Measurements from ENCODE around the gene SDR42E2. TPM values are rescaled to one million over a fixed set of nuclear protein-coding genes. Genes with fewer than 3 reads are reported as not detected.

SDR42E2 gene
- polyA plus RNA-seq, 3 donors, result 0.16 to 0.23 TPM; not detected in 1

DNA sequence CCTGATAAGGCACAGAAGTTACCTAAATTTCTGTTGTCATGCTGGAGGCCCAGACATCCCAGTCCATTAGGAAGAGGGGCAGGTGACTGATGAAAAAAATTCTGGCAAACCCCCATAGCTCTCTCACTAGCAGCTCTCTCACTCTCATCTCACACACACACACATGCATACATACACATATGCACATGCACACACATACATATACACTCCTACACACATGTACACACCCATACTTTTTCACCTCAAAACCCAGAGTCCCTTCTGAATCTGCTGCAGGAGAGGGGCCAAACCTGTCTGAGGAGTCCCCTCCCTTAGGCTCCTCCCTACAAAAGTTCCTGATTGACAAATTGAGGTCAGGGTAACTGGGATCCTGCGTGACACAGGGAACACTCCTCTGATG lies 22.6 kb upstream of the SDR42E2 start:
- no peaks in the 10 kb centered on the region for H3K9me3 Mint-ChIP-seq
- H3K27me3 ChIP-seq (ENCODE audit: control insufficient read depth in 2 of 2, insufficient read depth in 2 of 2, low read length in 2 of 2), result no peaks in the 10 kb centered on the region
- H3K36me3 ChIP-seq (replicated peaks in 1 of 2; ENCODE audit: control insufficient read depth in 1 of 2, insufficient read depth in 2 of 2, low read length in 2 of 2), result no peaks in the 10 kb centered on the region
- H3K9ac ChIP-seq (ENCODE audit: insufficient read depth, low read length, poor library complexity, severe bottlenecking), result no peak overlapping the region
- H3K4me1 ChIP-seq (ENCODE audit: control insufficient read depth in 1 of 2, insufficient read depth in 2 of 2, low read length in 2 of 2), result no peaks in the 10 kb centered on the region
- no peak for DNase-seq
- peak overlapping the region in 1 of 7 donors; percentile 71 for H3K27ac Mint-ChIP-seq
- no peaks in the 10 kb centered on the region for H3K4me1 Mint-ChIP-seq
- no peaks in the 10 kb centered on the region for H3K79me2 ChIP-seq (ENCODE audit: insufficient read depth, low read length)
- H2AFZ ChIP-seq (ENCODE audit: insufficient read depth, low read depth, low read length, poor library complexity, severe bottlenecking), result no peak overlapping the region
- 100% methylated on average over 1 of the region's 1 CpG for WGBS (ENCODE audit: insufficient coverage)
- no peak overlapping the region for H3K4me3 Mint-ChIP-seq
- no peaks in the 10 kb centered on the region for H3K36me3 Mint-ChIP-seq
- H4K20me1 ChIP-seq (ENCODE audit: insufficient read depth, low read length), result no peaks in the 10 kb centered on the region
- intact Hi-C loops (cut with micrococcal nuclease), result no loop called here
- TF ChIP-seq, protein P1, sequence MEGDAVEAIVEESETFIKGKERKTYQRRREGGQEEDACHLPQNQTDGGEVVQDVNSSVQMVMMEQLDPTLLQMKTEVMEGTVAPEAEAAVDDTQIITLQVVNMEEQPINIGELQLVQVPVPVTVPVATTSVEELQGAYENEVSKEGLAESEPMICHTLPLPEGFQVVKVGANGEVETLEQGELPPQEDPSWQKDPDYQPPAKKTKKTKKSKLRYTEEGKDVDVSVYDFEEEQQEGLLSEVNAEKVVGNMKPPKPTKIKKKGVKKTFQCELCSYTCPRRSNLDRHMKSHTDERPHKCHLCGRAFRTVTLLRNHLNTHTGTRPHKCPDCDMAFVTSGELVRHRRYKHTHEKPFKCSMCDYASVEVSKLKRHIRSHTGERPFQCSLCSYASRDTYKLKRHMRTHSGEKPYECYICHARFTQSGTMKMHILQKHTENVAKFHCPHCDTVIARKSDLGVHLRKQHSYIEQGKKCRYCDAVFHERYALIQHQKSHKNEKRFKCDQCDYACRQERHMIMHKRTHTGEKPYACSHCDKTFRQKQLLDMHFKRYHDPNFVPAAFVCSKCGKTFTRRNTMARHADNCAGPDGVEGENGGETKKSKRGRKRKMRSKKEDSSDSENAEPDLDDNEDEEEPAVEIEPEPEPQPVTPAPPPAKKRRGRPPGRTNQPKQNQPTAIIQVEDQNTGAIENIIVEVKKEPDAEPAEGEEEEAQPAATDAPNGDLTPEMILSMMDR (IDR thresholded peaks at IDR 0.05), result no peak
- no peak overlapping the region for H3K4me3 ChIP-seq (replicated peaks in 1 of 3; ENCODE audit: low read depth in 2 of 3, low read length in 3 of 3)
- no peak overlapping the region for H3K27ac ChIP-seq (ENCODE audit: low read depth in 1 of 2, low read length in 2 of 2)
- no peak overlapping the region for H3K4me2 ChIP-seq (replicated peaks; ENCODE audit: extremely low read depth, low read length, poor library complexity, severe bottlenecking)
- peaks cover 7 to 10% (median 8%) of the 10 kb centered on the region in 3 donors for H3K27me3 Mint-ChIP-seq (ENCODE audit: low read depth in 3 of 3)
- H3K9me3 ChIP-seq (replicated peaks in 1 of 2; ENCODE audit: control insufficient read depth in 1 of 2, insufficient read depth in 1 of 2, low read length in 2 of 2), result no peaks in the 10 kb centered on the region

DNA sequence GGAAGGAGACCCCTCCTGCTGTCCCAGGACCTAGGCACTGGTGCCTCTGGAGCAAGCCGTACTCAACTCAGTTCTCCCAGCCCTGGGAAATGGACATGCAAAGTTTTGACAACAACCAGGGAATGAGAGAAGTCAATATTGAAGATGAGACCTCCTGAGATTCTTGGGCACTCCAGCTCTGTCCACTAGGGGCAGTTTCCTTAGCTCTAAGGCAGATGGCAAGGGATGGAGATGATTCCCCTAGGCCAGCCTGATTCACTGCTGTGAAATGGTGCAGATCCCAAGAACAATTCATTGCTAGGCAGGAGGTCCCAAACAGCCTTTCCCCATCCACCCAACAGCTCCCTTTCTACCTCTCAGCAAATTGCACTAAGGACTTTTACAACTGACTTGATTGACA lies 20.5 kb upstream of the SDR42E2 start:
- Mint-ChIP-seq H3K27ac (no peak overlapping the region), H3K9me3 (no peaks in the 10 kb centered on the region), H3K4me3 (no peak overlapping the region), H3K4me1 (no peaks in the 10 kb centered on the region), H3K27me3 (ENCODE audit: low read depth in 3 of 3) (peaks cover 4 to 7% (median 4%) of the 10 kb centered on the region in 3 donors), H3K36me3 (no peaks in the 10 kb centered on the region)
- H4K20me1 ChIP-seq (ENCODE audit: insufficient read depth, low read length), result no peaks in the 10 kb centered on the region
- no peak overlapping the region for H3K4me2 ChIP-seq (replicated peaks; ENCODE audit: extremely low read depth, low read length, poor library complexity, severe bottlenecking)
- no peaks in the 10 kb centered on the region for H3K9me3 ChIP-seq (replicated peaks in 1 of 2; ENCODE audit: control insufficient read depth in 1 of 2, insufficient read depth in 1 of 2, low read length in 2 of 2)
- intact Hi-C loops (cut with micrococcal nuclease), result no loop called here
- H3K27me3 ChIP-seq (ENCODE audit: control insufficient read depth in 2 of 2, insufficient read depth in 2 of 2, low read length in 2 of 2), result no peaks in the 10 kb centered on the region
- H3K9ac ChIP-seq (ENCODE audit: insufficient read depth, low read length, poor library complexity, severe bottlenecking), result no peak overlapping the region
- H3K79me2 ChIP-seq (ENCODE audit: insufficient read depth, low read length), result no peaks in the 10 kb centered on the region
- H2AFZ ChIP-seq (ENCODE audit: insufficient read depth, low read depth, low read length, poor library complexity, severe bottlenecking), result no peak overlapping the region
- 100% methylated on average over 1 of the region's 1 CpG for WGBS (ENCODE audit: insufficient coverage)
- H3K27ac ChIP-seq (ENCODE audit: low read depth in 1 of 2, low read length in 2 of 2), result no peak overlapping the region
- H3K4me1 ChIP-seq (ENCODE audit: control insufficient read depth in 1 of 2, insufficient read depth in 2 of 2, low read length in 2 of 2), result no peaks in the 10 kb centered on the region
- no peak for DNase-seq
- no peak overlapping the region for H3K4me3 ChIP-seq (replicated peaks in 1 of 3; ENCODE audit: low read depth in 2 of 3, low read length in 3 of 3)
- TF ChIP-seq, protein P1 (IDR thresholded peaks at IDR 0.05), result peak; percentile 25
- H3K36me3 ChIP-seq (replicated peaks in 1 of 2; ENCODE audit: control insufficient read depth in 1 of 2, insufficient read depth in 2 of 2, low read length in 2 of 2), result no peaks in the 10 kb centered on the region
